K562 (cell line): ENCODE data around the gene DOCK6.

ENCODE experiments used
- CBX5 ChIP-seq: IDR thresholded peaks from 2 replicates; pipeline ENCODE4 v1.6.1; 2014; ENCODE audit warnings: low read depth, borderline replicate concordance
- ESRRA ChIP-seq: fragments of 450-650 bp; IDR thresholded peaks from 2 replicates; pipeline ENCODE4 v1.6.1; 2014; ENCODE audit warnings: low read depth, mild to moderate bottlenecking, moderate library complexity, borderline replicate concordance
- IRF2 ChIP-seq: sonication (generic); formaldehyde crosslinking; IDR thresholded peaks from 2 replicates; pipeline ENCODE4 v1.8.1; 2022; ENCODE audit warnings: mild to moderate bottlenecking, missing genetic modification reagents
- POLR2A ChIP-seq: fragments of 450-650 bp; conservative IDR thresholded peaks from 2 replicates; pipeline ENCODE4 v1.6.1; 2016
- ZSCAN32 ChIP-seq: fragments of 450-650 bp; formaldehyde crosslinking; IDR thresholded peaks from 2 replicates; pipeline ENCODE4 v1.4.0; 2020; ENCODE audit warnings: mild to moderate bottlenecking, moderate library complexity

- TF ChIP-seq IRF2 (CRISPR knock-in tag), result no peak
- TF ChIP-seq POLR2A, result no peak
- no peak for TF ChIP-seq ESRRA
- TF ChIP-seq ZSCAN32 (CRISPR knock-in tag), result no peak
- no peak for TF ChIP-seq CBX5
These were observed 15.4 kb downstream of the DOCK6 start for GRCh38 chr19:11246941-11247340.
